Neural cell (in vitro differentiated cells): ENCODE results near the gene COL25A1.

Experiments used
- EP300 ChIP-seq: fragments of 450-650 bp; conservative IDR thresholded peaks from 2 replicates; pipeline ENCODE4 v1.6.1; 2014; ENCODE audit warnings: antibody characterized with exemption, mild to moderate bottlenecking, moderate library complexity; ENCODE audit not compliant: poor library complexity, severe bottlenecking
- EZH2 ChIP-seq: fragments of 200-600, 300-800 bp; shearing (Covaris generic), sonication (generic); IDR thresholded peaks from 2 replicates; pipeline ENCODE4 v1.6.1; 2014; ENCODE audit warnings: antibody characterized with exemption, low read length, borderline replicate concordance, mild to moderate bottlenecking; ENCODE audit not compliant: insufficient read depth, poor library complexity, severe bottlenecking
- MXI1 ChIP-seq: fragments of 450-650 bp; conservative IDR thresholded peaks from 2 replicates; pipeline ENCODE4 v1.6.1; 2014; ENCODE audit warnings: antibody characterized with exemption, mild to moderate bottlenecking; ENCODE audit not compliant: poor library complexity, severe bottlenecking
- POLR2AphosphoS5 ChIP-seq: IDR thresholded peaks from 2 replicates; pipeline ENCODE4 v1.6.1; 2012
- RAD21 ChIP-seq: fragments of 450-650 bp; conservative IDR thresholded peaks from 2 replicates; pipeline ENCODE4 v1.6.1; 2014; ENCODE audit warnings: antibody characterized with exemption, mild to moderate bottlenecking, moderate library complexity
- SMC3 ChIP-seq: fragments of 450-650 bp; conservative IDR thresholded peaks from 2 replicates; pipeline ENCODE4 v1.6.1; 2014; ENCODE audit warnings: antibody characterized with exemption, mild to moderate bottlenecking, moderate library complexity; ENCODE audit not compliant: poor library complexity
- TAF1 ChIP-seq: IDR thresholded peaks from 2 replicates; pipeline ENCODE4 v1.6.1; 2012; ENCODE audit warnings: low read depth
- TF ChIP-seq, protein P1 (sequence below): fragments of 450-650 bp; IDR thresholded peaks from 2 replicates; pipeline ENCODE4 v1.5.1; 2014; ENCODE audit warnings: antibody characterized with exemption, mild to moderate bottlenecking, moderate library complexity; ENCODE audit not compliant: poor library complexity, severe bottlenecking
- TF ChIP-seq, protein P2 (sequence below): IDR thresholded peaks from 2 replicates; pipeline ENCODE4 v1.6.1; 2012; ENCODE audit warnings: borderline replicate concordance

DNA sequence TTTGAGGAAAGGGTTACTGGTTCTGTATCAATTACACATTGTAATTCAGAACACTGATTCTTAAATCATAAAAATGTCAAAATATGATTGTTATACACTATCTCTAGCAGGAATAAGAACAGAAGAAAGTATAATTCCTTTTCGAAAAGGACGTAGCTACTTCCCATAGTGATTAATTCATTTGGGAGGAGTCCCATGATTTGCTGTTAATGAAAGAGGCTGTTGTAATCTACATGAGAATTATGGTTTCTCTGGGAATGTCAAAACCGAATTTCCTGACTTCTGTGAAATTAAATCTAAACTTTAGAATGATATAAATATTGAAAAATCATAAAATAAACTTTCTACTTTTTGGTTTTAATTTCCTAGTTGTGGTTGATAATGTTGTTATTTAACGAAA is 348.5 kb downstream of the COL25A1 start:
- no peak for TF ChIP-seq POLR2AphosphoS5
- no peak for TF ChIP-seq TAF1
- TF ChIP-seq, protein P1, sequence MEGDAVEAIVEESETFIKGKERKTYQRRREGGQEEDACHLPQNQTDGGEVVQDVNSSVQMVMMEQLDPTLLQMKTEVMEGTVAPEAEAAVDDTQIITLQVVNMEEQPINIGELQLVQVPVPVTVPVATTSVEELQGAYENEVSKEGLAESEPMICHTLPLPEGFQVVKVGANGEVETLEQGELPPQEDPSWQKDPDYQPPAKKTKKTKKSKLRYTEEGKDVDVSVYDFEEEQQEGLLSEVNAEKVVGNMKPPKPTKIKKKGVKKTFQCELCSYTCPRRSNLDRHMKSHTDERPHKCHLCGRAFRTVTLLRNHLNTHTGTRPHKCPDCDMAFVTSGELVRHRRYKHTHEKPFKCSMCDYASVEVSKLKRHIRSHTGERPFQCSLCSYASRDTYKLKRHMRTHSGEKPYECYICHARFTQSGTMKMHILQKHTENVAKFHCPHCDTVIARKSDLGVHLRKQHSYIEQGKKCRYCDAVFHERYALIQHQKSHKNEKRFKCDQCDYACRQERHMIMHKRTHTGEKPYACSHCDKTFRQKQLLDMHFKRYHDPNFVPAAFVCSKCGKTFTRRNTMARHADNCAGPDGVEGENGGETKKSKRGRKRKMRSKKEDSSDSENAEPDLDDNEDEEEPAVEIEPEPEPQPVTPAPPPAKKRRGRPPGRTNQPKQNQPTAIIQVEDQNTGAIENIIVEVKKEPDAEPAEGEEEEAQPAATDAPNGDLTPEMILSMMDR: no peak
- no peak for TF ChIP-seq EZH2
- TF ChIP-seq SMC3: no peak
- no peak for TF ChIP-seq RAD21
- TF ChIP-seq, protein P2, sequence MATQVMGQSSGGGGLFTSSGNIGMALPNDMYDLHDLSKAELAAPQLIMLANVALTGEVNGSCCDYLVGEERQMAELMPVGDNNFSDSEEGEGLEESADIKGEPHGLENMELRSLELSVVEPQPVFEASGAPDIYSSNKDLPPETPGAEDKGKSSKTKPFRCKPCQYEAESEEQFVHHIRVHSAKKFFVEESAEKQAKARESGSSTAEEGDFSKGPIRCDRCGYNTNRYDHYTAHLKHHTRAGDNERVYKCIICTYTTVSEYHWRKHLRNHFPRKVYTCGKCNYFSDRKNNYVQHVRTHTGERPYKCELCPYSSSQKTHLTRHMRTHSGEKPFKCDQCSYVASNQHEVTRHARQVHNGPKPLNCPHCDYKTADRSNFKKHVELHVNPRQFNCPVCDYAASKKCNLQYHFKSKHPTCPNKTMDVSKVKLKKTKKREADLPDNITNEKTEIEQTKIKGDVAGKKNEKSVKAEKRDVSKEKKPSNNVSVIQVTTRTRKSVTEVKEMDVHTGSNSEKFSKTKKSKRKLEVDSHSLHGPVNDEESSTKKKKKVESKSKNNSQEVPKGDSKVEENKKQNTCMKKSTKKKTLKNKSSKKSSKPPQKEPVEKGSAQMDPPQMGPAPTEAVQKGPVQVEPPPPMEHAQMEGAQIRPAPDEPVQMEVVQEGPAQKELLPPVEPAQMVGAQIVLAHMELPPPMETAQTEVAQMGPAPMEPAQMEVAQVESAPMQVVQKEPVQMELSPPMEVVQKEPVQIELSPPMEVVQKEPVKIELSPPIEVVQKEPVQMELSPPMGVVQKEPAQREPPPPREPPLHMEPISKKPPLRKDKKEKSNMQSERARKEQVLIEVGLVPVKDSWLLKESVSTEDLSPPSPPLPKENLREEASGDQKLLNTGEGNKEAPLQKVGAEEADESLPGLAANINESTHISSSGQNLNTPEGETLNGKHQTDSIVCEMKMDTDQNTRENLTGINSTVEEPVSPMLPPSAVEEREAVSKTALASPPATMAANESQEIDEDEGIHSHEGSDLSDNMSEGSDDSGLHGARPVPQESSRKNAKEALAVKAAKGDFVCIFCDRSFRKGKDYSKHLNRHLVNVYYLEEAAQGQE: no peak
- no peak for TF ChIP-seq EP300
- no peak for TF ChIP-seq MXI1
